GM12878 (cell line): ENCODE measurements around the gene TLCD3B. TPM values are rescaled to one million over a fixed set of nuclear protein-coding genes. Genes with fewer than 3 reads are reported as not detected.

ENCODE experiments used
- HCFC1 ChIP-seq: fragments of 150-350 bp; IDR thresholded peaks from 2 replicates; pipeline ENCODE4 v1.6.1; 2014; ENCODE audit warnings: low read length
- HDAC6 ChIP-seq: fragments of 200-600 bp; sonication (generic); IDR thresholded peaks from one replicate; pipeline ENCODE4 v1.8.0; 2017; ENCODE audit warnings: antibody characterized with exemption; ENCODE audit not compliant: unreplicated experiment
- NRF1 ChIP-seq: conservative IDR thresholded peaks from 2 replicates; pipeline ENCODE4 v1.6.1; 2011; ENCODE audit warnings: mild to moderate bottlenecking, low read depth, low read length, improper control_type of control experiment
- PAX5 ChIP-seq: IDR thresholded peaks from 2 replicates; pipeline ENCODE4 v1.6.1; 2011; ENCODE audit warnings: low read depth, low read length, borderline replicate concordance
- PBX3 ChIP-seq: IDR thresholded peaks from 2 replicates; pipeline ENCODE4 v1.6.1; 2011; ENCODE audit warnings: mild to moderate bottlenecking, low read depth, low read length, moderate library complexity; ENCODE audit not compliant: insufficient replicate concordance
- PKNOX1 ChIP-seq: fragments of 450-650 bp; IDR thresholded peaks from 2 replicates; pipeline ENCODE4 v1.6.1; 2016; ENCODE audit warnings: mild to moderate bottlenecking
- PML ChIP-seq: IDR thresholded peaks from 2 replicates; pipeline ENCODE4 v1.6.1; 2012; ENCODE audit warnings: low read length, inconsistent platforms
- POU2F2 ChIP-seq: IDR thresholded peaks from 3 replicates; pipeline ENCODE4 v1.6.1; 2011; ENCODE audit warnings: low read depth, mild to moderate bottlenecking, low read length, borderline replicate concordance
- TAF1 ChIP-seq: IDR thresholded peaks from 2 replicates; pipeline ENCODE4 v1.6.1; 2011; ENCODE audit warnings: mild to moderate bottlenecking, low read depth, low read length, borderline replicate concordance
- TARDBP ChIP-seq: IDR thresholded peaks from 2 replicates; pipeline ENCODE4 v1.6.1; 2016; ENCODE audit warnings: borderline replicate concordance
- ZBTB40 ChIP-seq: fragments of 450-650 bp; IDR thresholded peaks from 2 replicates; pipeline ENCODE4 v1.6.1; 2016; ENCODE audit warnings: mild to moderate bottlenecking, moderate library complexity, borderline replicate concordance
- polyA plus RNA-seq, 11 experiments: library from polyadenylated mRNA; depleted of rRNA in 4 of 11; unstranded in 6 of 11; stranded (reverse) in 5 of 11; fragments of >200 nt; fragmentation: Nextera tagmentation in 4 of 11; fragmentation: Illumina TruSeq in 1 of 11; extraction: Ambion mirVana in 4 of 11; extraction: Trizol in 1 of 11; gene quantifications; 1 replicate in 1 of 11; 2 replicates in 10 of 11; pipeline versions ENCODE4 v1.2.1 to v1.2.3, GENCODE V29; 2011 to 2016; ENCODE audit warnings: inconsistent platforms in 2 of 11, missing spikeins in 2 of 11, low read depth in 1 of 11
- total RNA-seq, 4 experiments: library from RNA; depleted of rRNA in 3 of 4; stranded (reverse); fragments of >200 nt in 3 of 4; fragmentation: Illumina TruSeq in 1 of 4; extraction: Trizol in 1 of 4; gene quantifications; 2 replicates each; pipeline versions ENCODE4 v1.2.1 to v1.2.3, GENCODE V29; 2013 to 2021
- TF ChIP-seq, protein P1 (sequence below): fragments of 450-650 bp; formaldehyde crosslinking; IDR thresholded peaks from 2 replicates; pipeline ENCODE4 v1.4.0; 2020; ENCODE audit warnings: mild to moderate bottlenecking, moderate library complexity
- TF ChIP-seq, protein P2 (sequence below): fragments of 450-650 bp; formaldehyde crosslinking; IDR thresholded peaks from 2 replicates; pipeline ENCODE4 v1.4.0; 2022; ENCODE audit warnings: mild to moderate bottlenecking, moderate library complexity

TLCD3B gene
- total and polyA plus RNA-seq, 10 of the 15 experiments (the other 5 are each of a cell fraction or from before 2014, with no cell fraction given) = 0.05 to 0.51 (median 0.18) TPM; not detected in 4

DNA sequence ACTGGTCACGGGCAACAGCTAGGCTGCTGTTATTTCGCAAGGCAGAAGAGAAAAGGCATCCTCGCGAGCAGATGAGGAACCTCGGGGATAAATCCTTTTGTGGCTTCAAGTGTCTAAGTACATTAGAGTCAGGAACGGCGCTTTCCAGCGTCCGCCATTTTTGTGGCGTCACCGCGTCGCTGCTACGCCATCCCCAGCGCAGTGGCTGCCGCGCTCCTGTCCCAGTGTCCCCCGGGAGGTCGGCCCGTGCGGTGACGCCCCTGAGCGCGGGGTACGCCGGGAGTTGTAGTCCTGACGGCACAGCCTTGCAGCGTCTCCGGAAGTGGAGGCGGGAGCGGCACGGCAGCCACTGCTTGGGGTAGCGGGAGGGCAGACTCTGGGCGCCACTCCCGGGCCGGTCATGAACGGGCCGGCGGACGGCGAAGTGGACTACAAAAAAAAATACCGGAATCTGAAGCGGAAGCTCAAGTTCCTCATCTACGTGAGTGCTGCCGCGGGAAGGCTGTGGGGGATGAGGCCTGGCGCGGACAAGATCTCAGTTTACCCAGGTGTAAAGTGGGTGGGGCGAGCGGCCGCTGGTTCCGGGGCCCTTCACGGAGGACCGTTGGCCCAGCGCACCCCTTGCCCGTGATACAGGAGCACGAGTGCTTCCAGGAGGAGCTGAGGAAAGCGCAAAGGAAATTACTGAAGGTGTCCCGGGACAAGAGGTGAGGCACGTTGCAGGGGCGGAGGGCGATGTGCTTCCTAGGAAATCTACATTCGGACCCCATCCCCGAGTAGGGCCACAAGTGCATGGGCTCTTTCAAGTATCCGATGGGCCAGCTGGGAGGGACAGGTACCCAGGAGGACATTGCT, 34.9 kb downstream of the TLCD3B start, which contains the start of gene INO80E (continued):
- TF ChIP-seq, protein P1, sequence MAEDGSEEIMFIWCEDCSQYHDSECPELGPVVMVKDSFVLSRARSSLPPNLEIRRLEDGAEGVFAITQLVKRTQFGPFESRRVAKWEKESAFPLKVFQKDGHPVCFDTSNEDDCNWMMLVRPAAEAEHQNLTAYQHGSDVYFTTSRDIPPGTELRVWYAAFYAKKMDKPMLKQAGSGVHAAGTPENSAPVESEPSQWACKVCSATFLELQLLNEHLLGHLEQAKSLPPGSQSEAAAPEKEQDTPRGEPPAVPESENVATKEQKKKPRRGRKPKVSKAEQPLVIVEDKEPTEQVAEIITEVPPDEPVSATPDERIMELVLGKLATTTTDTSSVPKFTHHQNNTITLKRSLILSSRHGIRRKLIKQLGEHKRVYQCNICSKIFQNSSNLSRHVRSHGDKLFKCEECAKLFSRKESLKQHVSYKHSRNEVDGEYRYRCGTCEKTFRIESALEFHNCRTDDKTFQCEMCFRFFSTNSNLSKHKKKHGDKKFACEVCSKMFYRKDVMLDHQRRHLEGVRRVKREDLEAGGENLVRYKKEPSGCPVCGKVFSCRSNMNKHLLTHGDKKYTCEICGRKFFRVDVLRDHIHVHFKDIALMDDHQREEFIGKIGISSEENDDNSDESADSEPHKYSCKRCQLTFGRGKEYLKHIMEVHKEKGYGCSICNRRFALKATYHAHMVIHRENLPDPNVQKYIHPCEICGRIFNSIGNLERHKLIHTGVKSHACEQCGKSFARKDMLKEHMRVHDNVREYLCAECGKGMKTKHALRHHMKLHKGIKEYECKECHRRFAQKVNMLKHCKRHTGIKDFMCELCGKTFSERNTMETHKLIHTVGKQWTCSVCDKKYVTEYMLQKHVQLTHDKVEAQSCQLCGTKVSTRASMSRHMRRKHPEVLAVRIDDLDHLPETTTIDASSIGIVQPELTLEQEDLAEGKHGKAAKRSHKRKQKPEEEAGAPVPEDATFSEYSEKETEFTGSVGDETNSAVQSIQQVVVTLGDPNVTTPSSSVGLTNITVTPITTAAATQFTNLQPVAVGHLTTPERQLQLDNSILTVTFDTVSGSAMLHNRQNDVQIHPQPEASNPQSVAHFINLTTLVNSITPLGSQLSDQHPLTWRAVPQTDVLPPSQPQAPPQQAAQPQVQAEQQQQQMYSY (CRISPR knock-in tag) = no peak
- TF ChIP-seq HDAC6 (no peak), PBX3 (no peak), NRF1 (no peak), ZBTB40 (peak; percentile 76; the same call in 1 of the 2 replicates), HCFC1 (peak; percentile 91), POU2F2 (no peak), TAF1 (peak; percentile 83; the same call in 1 of the 2 replicates), TARDBP (peak; percentile 89; the same call in 1 of the 2 replicates), PKNOX1 (no peak), PAX5 (peak; percentile 36; the same call in 1 of the 2 replicates), PML (no peak; the same call in 1 of the 2 replicates)
- TF ChIP-seq, protein P2, sequence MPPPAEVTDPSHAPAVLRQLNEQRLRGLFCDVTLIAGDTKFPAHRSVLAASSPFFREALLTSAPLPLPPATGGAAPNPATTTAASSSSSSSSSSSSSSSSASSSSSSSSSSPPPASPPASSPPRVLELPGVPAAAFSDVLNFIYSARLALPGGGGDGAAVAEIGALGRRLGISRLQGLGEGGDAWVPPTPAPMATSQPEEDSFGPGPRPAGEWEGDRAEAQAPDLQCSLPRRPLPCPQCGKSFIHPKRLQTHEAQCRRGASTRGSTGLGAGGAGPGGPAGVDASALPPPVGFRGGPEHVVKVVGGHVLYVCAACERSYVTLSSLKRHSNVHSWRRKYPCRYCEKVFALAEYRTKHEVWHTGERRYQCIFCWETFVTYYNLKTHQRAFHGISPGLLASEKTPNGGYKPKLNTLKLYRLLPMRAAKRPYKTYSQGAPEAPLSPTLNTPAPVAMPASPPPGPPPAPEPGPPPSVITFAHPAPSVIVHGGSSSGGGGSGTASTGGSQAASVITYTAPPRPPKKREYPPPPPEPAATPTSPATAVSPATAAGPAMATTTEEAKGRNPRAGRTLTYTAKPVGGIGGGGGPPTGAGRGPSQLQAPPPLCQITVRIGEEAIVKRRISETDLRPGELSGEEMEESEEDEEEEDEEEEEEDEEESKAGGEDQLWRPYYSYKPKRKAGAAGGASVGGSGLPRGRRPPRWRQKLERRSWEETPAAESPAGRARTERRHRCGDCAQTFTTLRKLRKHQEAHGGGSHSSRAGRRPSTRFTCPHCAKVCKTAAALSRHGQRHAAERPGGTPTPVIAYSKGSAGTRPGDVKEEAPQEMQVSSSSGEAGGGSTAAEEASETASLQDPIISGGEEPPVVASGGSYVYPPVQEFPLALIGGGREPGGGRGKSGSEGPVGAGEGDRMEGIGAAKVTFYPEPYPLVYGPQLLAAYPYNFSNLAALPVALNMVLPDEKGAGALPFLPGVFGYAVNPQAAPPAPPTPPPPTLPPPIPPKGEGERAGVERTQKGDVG (CRISPR knock-in tag) = no peak
